ENCODE data around the gene BPIFB6.

The BPIFB6 gene

GRCh38 chr20:33063271-33063670, 31.8 kb downstream of the BPIFB6 start:
- TF ChIP-seq TAF1 (IDR thresholded peaks at IDR 0.05; ENCODE audit: borderline replicate concordance, insufficient read depth, low read length): no peak
- no peak for TF ChIP-seq FOXP2 (optimal IDR thresholded peaks at IDR 0.05; ENCODE audit: borderline replicate concordance, extremely low read depth, extremely low read length, insufficient read depth)
- TF ChIP-seq POLR2AphosphoS5 (IDR thresholded peaks at IDR 0.05; ENCODE audit: low read depth, low read length): no peak
- no peak for TF ChIP-seq REST (IDR thresholded peaks at IDR 0.05; ENCODE audit: insufficient read depth in 1 of 2, low read depth in 2 of 2, low read length in 2 of 2)
- no peak for TF ChIP-seq SIN3A (IDR thresholded peaks at IDR 0.05; ENCODE audit: borderline replicate concordance, insufficient read depth, low read length)

GRCh38 chr20:33064572-33065287, 33.3 kb downstream of the BPIFB6 start:
- TF ChIP-seq POLR2AphosphoS5 (IDR thresholded peaks at IDR 0.05; ENCODE audit: low read depth, low read length): no peak
- TF ChIP-seq REST (IDR thresholded peaks at IDR 0.05; ENCODE audit: insufficient read depth in 1 of 2, low read depth in 2 of 2, low read length in 2 of 2): no peak
- TF ChIP-seq FOXP2 (optimal IDR thresholded peaks at IDR 0.05; ENCODE audit: borderline replicate concordance, extremely low read depth, extremely low read length, insufficient read depth): no peak
- no peak for TF ChIP-seq SIN3A (IDR thresholded peaks at IDR 0.05; ENCODE audit: borderline replicate concordance, insufficient read depth, low read length)
- TF ChIP-seq TAF1 (IDR thresholded peaks at IDR 0.05; ENCODE audit: borderline replicate concordance, insufficient read depth, low read length): no peak

GRCh38 chr20:33065785-33066184, 34.3 kb downstream of the BPIFB6 start:
- no peak for TF ChIP-seq POLR2AphosphoS5 (IDR thresholded peaks at IDR 0.05; ENCODE audit: low read depth, low read length)
- TF ChIP-seq FOXP2 (optimal IDR thresholded peaks at IDR 0.05; ENCODE audit: borderline replicate concordance, extremely low read depth, extremely low read length, insufficient read depth): no peak
- no peak for TF ChIP-seq SIN3A (IDR thresholded peaks at IDR 0.05; ENCODE audit: borderline replicate concordance, insufficient read depth, low read length)
- no peak for TF ChIP-seq TAF1 (IDR thresholded peaks at IDR 0.05; ENCODE audit: borderline replicate concordance, insufficient read depth, low read length)
- TF ChIP-seq REST (IDR thresholded peaks at IDR 0.05; ENCODE audit: insufficient read depth in 1 of 2, low read depth in 2 of 2, low read length in 2 of 2): no peak

GRCh38 chr20:33067806-33068205, 36.4 kb downstream of the BPIFB6 start:
- TF ChIP-seq TAF1 (IDR thresholded peaks at IDR 0.05; ENCODE audit: borderline replicate concordance, insufficient read depth, low read length): no peak
- TF ChIP-seq POLR2AphosphoS5 (IDR thresholded peaks at IDR 0.05; ENCODE audit: low read depth, low read length): no peak
- no peak for TF ChIP-seq REST (IDR thresholded peaks at IDR 0.05; ENCODE audit: insufficient read depth in 1 of 2, low read depth in 2 of 2, low read length in 2 of 2)
- no peak for TF ChIP-seq FOXP2 (optimal IDR thresholded peaks at IDR 0.05; ENCODE audit: borderline replicate concordance, extremely low read depth, extremely low read length, insufficient read depth)
- no peak for TF ChIP-seq SIN3A (IDR thresholded peaks at IDR 0.05; ENCODE audit: borderline replicate concordance, insufficient read depth, low read length)

All from PFSK-1 (cell line).